H1 (cell line): ENCODE data around the gene PET117. TPM values are rescaled to one million over a fixed set of nuclear protein-coding genes. Genes with fewer than 3 reads are reported as not detected.

Experiments used
- KDM4A ChIP-seq: IDR thresholded peaks from one replicate; pipeline ENCODE4 v1.7.1; 2012; ENCODE audit warnings: low read depth, mild to moderate bottlenecking, moderate library complexity, low read length, inconsistent platforms; ENCODE audit not compliant: severe bottlenecking
- MAFK ChIP-seq: IDR thresholded peaks from 2 replicates; pipeline ENCODE4 v1.6.1; 2012; ENCODE audit warnings: low read depth, mild to moderate bottlenecking, improper control_type of control experiment, low read length
- NRF1 ChIP-seq: IDR thresholded peaks from 2 replicates; pipeline ENCODE4 v1.6.1; 2011; ENCODE audit warnings: mild to moderate bottlenecking, low read depth, low read length, improper control_type of control experiment
- POLR2A ChIP-seq, 2 experiments: IDR thresholded peaks; 1 replicate in 1 of 2; 2 replicates in 1 of 2; pipeline ENCODE4 v1.6.1; 2011; ENCODE audit warnings: low read depth in 2 of 2, low read length in 2 of 2, mild to moderate bottlenecking in 2 of 2; ENCODE audit errors: control extremely low read depth in 1 of 2
- RAD21 ChIP-seq, 2 experiments: IDR thresholded peaks in 1 of 2; conservative IDR thresholded peaks in 1 of 2; 2 replicates each; pipeline ENCODE4 v1.6.1; 2011; ENCODE audit warnings: low read depth in 2 of 2, low read length in 2 of 2, improper control_type of control experiment in 1 of 2, inconsistent platforms in 1 of 2, mild to moderate bottlenecking in 1 of 2, moderate library complexity in 1 of 2
- SP2 ChIP-seq: IDR thresholded peaks from 2 replicates; pipeline ENCODE4 v1.6.1; 2012; ENCODE audit warnings: mild to moderate bottlenecking, low read length, inconsistent platforms
- TEAD4 ChIP-seq: IDR thresholded peaks from 2 replicates; pipeline ENCODE4 v1.6.1; 2012; ENCODE audit warnings: low read depth, low read length, inconsistent platforms, mixed read lengths
- polyA plus RNA-seq, 7 experiments: library from polyadenylated mRNA; depleted of rRNA in 3 of 7; stranded (reverse) in 5 of 7; unstranded in 2 of 7; fragments of >200 nt in 5 of 7; fragments of 200-250 nt in 2 of 7; gene quantifications; 1 replicate in 5 of 7; 2 replicates in 1 of 7; 4 replicates in 1 of 7; pipeline versions ENCODE4 v1.2.1 to v1.2.3, GENCODE V29; 2011 to 2013; ENCODE audit warnings: missing spikeins in 2 of 7, mixed read lengths in 2 of 7
- total RNA-seq: library from RNA; stranded (reverse); fragmentation: NEBNext Ultra II Directional; extraction: Animal tissue kit (Norgen Biotek cat#: 25700); gene quantifications from 2 replicates; pipeline ENCODE4 v1.2.1, GENCODE V29; 2021

PET117 gene
- total and polyA plus RNA-seq, 2 of the 8 experiments (the other 6 are each of a cell fraction or from before 2014, with no cell fraction given): 9.1 to 23.8 TPM

- TF ChIP-seq NRF1 (no peak), RAD21 (IDR thresholded peaks at IDR 0.05 in 1 of 2, conservative IDR thresholded peaks at IDR 0.05 in 1 of 2; ENCODE audit: low read depth in 2 of 2, low read length in 2 of 2) (no peak), KDM4A (no peak), TEAD4 (no peak), SP2 (no peak), MAFK (no peak), POLR2A (IDR thresholded peaks at IDR 0.05; ENCODE audit: control extremely low read depth in 1 of 2, low read depth in 2 of 2, low read length in 2 of 2) (no peak)
These were observed 5.0 kb upstream of the PET117 start (continued) for GRCh38 chr20:18132663-18133062.
